ENCODE measurements around the gene AGPAT4. TPM values are rescaled to one million over a fixed set of nuclear protein-coding genes. Genes with fewer than 3 reads are reported as not detected.
"Not testable (repeated sequence)": the region's sequence is repeated elsewhere in the genome, so short reads cannot be mapped to it uniquely, and the experiment has no call there.

Gene AGPAT4
- 3.6 and 15.1 TPM in 2 replicates for total RNA-seq (2014; rRNA removed; shearing (Covaris generic); ENCODE audit: low replicate concordance)

- in situ Hi-C loops (cut with HindIII; ENCODE audit: low pct_unique_long_range_greater_than_20kb, low sequenced_read_pairs), result no loop called here
Measured at GRCh38 chr6:161273752-161274487, at the start of gene AGPAT4. Gene AGPAT4, minus strand, starts transcription at chr6:161274061. Its CDS starts 41,848 bp downstream, at chr6:161232213.

DNA sequence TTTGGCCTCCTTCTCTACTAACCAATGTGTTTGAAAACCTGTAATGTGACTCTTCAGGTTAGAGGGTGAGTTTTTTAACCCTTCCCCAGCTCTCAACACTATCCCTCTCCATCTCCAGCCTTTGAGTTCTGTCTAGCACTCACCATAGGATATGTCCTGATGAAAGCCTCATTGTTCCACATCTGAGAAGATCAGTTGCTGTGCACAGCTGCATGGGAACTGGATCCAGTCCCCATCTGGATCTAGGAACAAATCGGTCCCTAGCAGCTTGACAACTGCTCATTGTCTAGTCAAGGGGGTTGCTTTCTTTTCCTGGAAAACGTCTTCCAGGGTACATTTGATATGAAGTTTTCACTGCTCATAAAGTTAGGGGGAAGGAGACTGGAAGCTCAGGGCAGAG, 45.4 kb upstream of the AGPAT4 start:
- in situ Hi-C loops (cut with HindIII; ENCODE audit: low pct_unique_long_range_greater_than_20kb, low sequenced_read_pairs), result no loop called here
- no peak for DNase-seq (ENCODE audit: low read depth)

More at GRCh38 chr6:161273752-161274487, at the start of gene AGPAT4:
- peak; percentile 95 for DNase-seq (ENCODE audit: low read depth)

DNA sequence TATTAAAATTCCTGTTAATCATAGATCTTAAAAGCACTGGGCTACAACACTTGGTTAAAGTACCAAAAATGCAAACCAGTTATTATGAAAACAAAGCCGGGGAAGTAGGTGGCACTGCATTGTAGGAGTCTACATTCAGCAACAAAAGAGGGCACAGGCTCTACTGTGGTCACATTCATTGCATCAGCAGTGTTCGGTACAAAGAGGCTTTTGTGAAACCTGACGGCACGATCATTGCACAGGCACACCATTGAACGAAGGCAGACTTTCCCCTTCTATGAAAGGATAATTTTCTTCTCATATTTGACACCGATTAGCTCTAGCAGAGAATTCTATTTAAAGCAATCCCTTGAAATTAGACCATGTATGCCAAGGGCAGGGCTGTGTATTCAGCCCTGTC, 44.6 kb upstream of the AGPAT4 start:
- in situ Hi-C loops (cut with HindIII; ENCODE audit: low pct_unique_long_range_greater_than_20kb, low sequenced_read_pairs), result no loop called here
- DNase-seq (ENCODE audit: low read depth), result no peak

- in situ Hi-C loops (cut with HindIII; ENCODE audit: low pct_unique_long_range_greater_than_20kb, low sequenced_read_pairs), result no loop called here
- DNase-seq (ENCODE audit: low read depth), result no peak
Measured at GRCh38 chr6:161316531-161316930, 42.7 kb upstream of the AGPAT4 start.

GRCh38 chr6:161315246-161315917, 41.5 kb upstream of the AGPAT4 start:
- DNase-seq (ENCODE audit: low read depth); in situ Hi-C loops (cut with HindIII; ENCODE audit: low pct_unique_long_range_greater_than_20kb, low sequenced_read_pairs): not testable (repeated sequence)

- DNase-seq (ENCODE audit: low read depth); in situ Hi-C loops (cut with HindIII; ENCODE audit: low pct_unique_long_range_greater_than_20kb, low sequenced_read_pairs): not testable (repeated sequence)
Measured at GRCh38 chr6:161314541-161315245, 40.8 kb upstream of the AGPAT4 start.

DNA sequence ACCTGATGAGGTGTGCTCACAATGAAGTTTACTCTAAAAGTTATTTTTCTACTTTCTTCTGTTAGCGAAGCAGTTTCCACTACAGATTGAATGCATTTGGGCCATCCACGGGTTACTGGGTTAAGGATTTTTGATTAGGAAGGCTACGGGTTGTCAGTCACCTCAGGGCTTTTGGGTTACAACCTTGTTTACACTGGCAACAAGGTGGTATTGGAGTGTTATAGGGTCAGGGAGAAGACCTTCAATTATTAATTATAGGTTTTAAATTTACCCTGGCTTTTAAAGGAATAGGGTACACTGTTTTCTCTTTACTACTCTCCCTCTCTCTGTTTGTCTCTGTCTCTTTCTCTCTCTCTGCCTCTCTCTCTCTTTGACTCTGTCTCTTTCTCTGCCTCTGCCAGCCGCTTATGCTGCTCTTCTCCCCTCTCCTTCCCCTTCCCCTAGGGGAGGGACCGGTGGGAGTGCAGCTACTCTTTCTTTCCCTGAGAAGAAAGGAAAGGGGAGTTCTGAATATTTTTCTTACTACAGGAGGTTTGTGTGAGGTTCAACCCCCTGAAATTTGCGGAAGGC, 40.2 kb upstream of the AGPAT4 start:
- in situ Hi-C loops (cut with HindIII; ENCODE audit: low pct_unique_long_range_greater_than_20kb, low sequenced_read_pairs), result no loop called here
- DNase-seq (ENCODE audit: low read depth), result no peak

- DNase-seq (ENCODE audit: low read depth); in situ Hi-C loops (cut with HindIII; ENCODE audit: low pct_unique_long_range_greater_than_20kb, low sequenced_read_pairs): not testable (repeated sequence)
Measured at GRCh38 chr6:161313475-161313874, 39.6 kb upstream of the AGPAT4 start.

GRCh38 chr6:161309774-161310173, 35.9 kb upstream of the AGPAT4 start:
- DNase-seq (ENCODE audit: low read depth); in situ Hi-C loops (cut with HindIII; ENCODE audit: low pct_unique_long_range_greater_than_20kb, low sequenced_read_pairs): not testable (repeated sequence)

DNA sequence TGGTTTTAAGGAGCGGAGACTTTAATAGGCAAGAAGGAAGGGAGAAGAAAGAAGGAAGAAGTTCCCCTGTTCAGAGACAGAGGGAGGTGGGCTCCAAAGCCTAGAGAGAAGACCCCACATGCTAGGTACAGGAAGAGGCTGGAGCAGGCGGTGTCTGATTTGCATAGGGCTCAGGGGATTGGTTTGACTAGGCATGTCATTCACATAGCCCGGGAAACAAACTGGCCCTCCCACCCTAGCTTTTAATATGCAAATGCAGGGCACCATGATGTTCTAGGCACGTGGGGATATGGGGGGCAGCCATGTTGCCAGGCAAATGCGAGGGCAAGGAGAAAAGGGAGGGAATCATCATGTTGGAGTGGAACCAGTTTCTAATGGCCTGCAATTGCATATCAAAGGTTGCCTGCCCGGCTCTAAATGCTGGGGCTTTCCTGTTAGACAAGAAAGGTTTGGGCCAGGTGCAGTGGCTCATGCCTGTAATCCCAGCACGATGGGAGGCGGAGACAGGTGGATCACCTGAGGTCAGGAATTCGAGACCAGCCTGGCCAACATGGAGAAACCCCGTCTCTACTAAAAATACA, 34.3 kb upstream of the AGPAT4 start:
- in situ Hi-C loops (cut with HindIII; ENCODE audit: low pct_unique_long_range_greater_than_20kb, low sequenced_read_pairs), result no loop called here
- no peak for DNase-seq (ENCODE audit: low read depth)

GRCh38 chr6:161305860-161306259, 32.0 kb upstream of the AGPAT4 start:
- no peak for DNase-seq (ENCODE audit: low read depth)
- in situ Hi-C loops (cut with HindIII; ENCODE audit: low pct_unique_long_range_greater_than_20kb, low sequenced_read_pairs), result no loop called here

GRCh38 chr6:161303628-161304340, 29.9 kb upstream of the AGPAT4 start:
- DNase-seq (ENCODE audit: low read depth), result no peak

GRCh38 chr6:161302949-161303348, 29.1 kb upstream of the AGPAT4 start:
- no peak for DNase-seq (ENCODE audit: low read depth)
- in situ Hi-C loops (cut with HindIII; ENCODE audit: low pct_unique_long_range_greater_than_20kb, low sequenced_read_pairs), result no loop called here

More at GRCh38 chr6:161303628-161304340, 29.9 kb upstream of the AGPAT4 start:
- in situ Hi-C loops (cut with HindIII; ENCODE audit: low pct_unique_long_range_greater_than_20kb, low sequenced_read_pairs), result no loop called here

- no peak for DNase-seq (ENCODE audit: low read depth)
- in situ Hi-C loops (cut with HindIII; ENCODE audit: low pct_unique_long_range_greater_than_20kb, low sequenced_read_pairs), result no loop called here
Measured at GRCh38 chr6:161301338-161301737, 27.5 kb upstream of the AGPAT4 start.

DNA sequence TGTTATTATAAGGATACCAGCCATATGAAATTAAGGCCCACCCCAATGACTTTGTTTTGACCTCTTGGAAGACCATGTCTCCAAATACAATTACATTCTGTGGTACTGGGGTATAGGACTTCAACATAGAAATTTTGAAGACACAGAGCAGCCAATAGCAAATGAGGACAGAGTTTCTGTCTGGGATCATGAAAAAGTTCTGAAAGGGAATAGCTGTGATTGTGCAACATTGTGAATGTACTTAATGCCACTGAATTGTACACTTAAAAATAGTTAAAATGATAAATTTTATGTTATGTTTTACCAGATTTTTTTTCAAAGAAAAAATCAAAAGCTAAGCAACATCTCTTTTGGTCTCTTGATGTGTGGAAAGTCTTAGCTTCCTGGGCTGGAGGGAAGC, 27.0 kb upstream of the AGPAT4 start:
- in situ Hi-C loops (cut with HindIII; ENCODE audit: low pct_unique_long_range_greater_than_20kb, low sequenced_read_pairs), result no loop called here
- no peak for DNase-seq (ENCODE audit: low read depth)

DNA sequence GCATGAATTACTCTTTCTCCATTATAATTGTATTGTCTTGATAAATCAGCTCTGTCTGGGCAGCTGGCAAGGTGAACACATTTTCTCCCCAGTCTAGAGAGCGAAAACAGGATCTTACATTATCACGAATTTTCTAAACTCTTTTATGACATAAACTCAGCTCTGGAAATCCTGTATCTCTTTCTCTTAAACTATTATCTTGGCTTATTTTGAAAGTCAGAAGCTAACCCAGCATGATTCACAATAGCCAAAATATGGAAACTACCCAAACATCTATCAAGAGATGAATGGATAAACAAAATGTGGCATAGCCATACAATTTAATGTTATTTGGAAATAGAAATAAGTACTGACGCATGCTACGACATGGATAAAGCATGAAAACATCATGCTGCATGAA, 25.9 kb upstream of the AGPAT4 start:
- in situ Hi-C loops (cut with HindIII; ENCODE audit: low pct_unique_long_range_greater_than_20kb, low sequenced_read_pairs), result no loop called here

GRCh38 chr6:161295784-161296183, 21.9 kb upstream of the AGPAT4 start:
- in situ Hi-C loops (cut with HindIII; ENCODE audit: low pct_unique_long_range_greater_than_20kb, low sequenced_read_pairs), result no loop called here
- DNase-seq (ENCODE audit: low read depth), result no peak

More for the DNA sequence above, 25.9 kb upstream of the AGPAT4 start:
- DNase-seq (ENCODE audit: low read depth), result no peak

All from Caki2 (cell line).